SU-DHL-6 (cell line): ENCODE data around the gene RNF144A.

Experiments used
- H2AFZ ChIP-seq: fragments of 200-600 bp; sonication (generic); 2 replicates; pipeline ENCODE4 v1.6.1; 2014; ENCODE audit warnings: low read depth, mild to moderate bottlenecking, moderate library complexity, mixed read lengths, antibody characterized with exemption, low read length; ENCODE audit not compliant: severe bottlenecking
- H3F3A ChIP-seq: fragments of 200-600 bp; shearing (Covaris generic); 2 replicates; pipeline ENCODE4 v1.6.0; 2016; ENCODE audit warnings: antibody characterized with exemption, mild to moderate bottlenecking; ENCODE audit not compliant: insufficient read depth
- H3K27ac ChIP-seq: fragments of 200-600 bp; sonication (generic); 2 replicates; pipeline ENCODE4 v1.5.1; 2016; ENCODE audit warnings: low read depth, mild to moderate bottlenecking, low read length, moderate library complexity, mixed read lengths
- H3K27me3 ChIP-seq: fragments of 200-600 bp; sonication (generic), shearing (Covaris generic); 2 replicates; pipeline ENCODE4 v1.6.0; 2014; ENCODE audit warnings: mild to moderate bottlenecking, low read length
- H3K36me3 ChIP-seq: fragments of 200-600 bp; sonication (generic); 2 replicates; pipeline ENCODE4 v1.6.1; 2014; ENCODE audit warnings: mild to moderate bottlenecking, low read length, mixed read lengths
- H3K4me2 ChIP-seq: fragments of 300-600, 200-600 bp; shearing (Covaris generic), sonication (generic); 2 replicates; pipeline ENCODE4 v1.6.0; 2014; ENCODE audit warnings: low read length, low read depth, mild to moderate bottlenecking; ENCODE audit not compliant: poor library complexity, severe bottlenecking
- H3K4me3 ChIP-seq: fragments of 200-600 bp; sonication (generic); 2 replicates; pipeline ENCODE4 v1.5.1; 2014; ENCODE audit warnings: antibody characterized with exemption, low read length, mild to moderate bottlenecking, mixed read lengths; ENCODE audit not compliant: insufficient read depth, poor library complexity, severe bottlenecking
- H3K79me2 ChIP-seq: fragments of 200-600 bp; sonication (generic); 2 replicates; pipeline ENCODE4 v1.6.1; 2014; ENCODE audit warnings: mild to moderate bottlenecking, low read length, moderate library complexity; ENCODE audit not compliant: insufficient read depth
- H3K9ac ChIP-seq: fragments of 200-600 bp; sonication (generic); 2 replicates; pipeline ENCODE4 v1.7.0; 2014; ENCODE audit warnings: mild to moderate bottlenecking, low read length
- H3K9me2 ChIP-seq: fragments of 200-600 bp; sonication (generic); replicated peaks from 2 replicates; pipeline ENCODE4 v1.6.1; 2014; ENCODE audit warnings: low read length; ENCODE audit not compliant: insufficient read depth
- H3K9me3 ChIP-seq: fragments of 200-600 bp; sonication (generic); 2 replicates; pipeline ENCODE4 v1.6.1; 2014; ENCODE audit warnings: low read length, mixed read lengths; ENCODE audit not compliant: insufficient read depth
- H4K20me1 ChIP-seq: fragments of 200-600 bp; sonication (generic); 2 replicates; pipeline ENCODE4 v1.6.1; 2014; ENCODE audit warnings: low read depth, mild to moderate bottlenecking, antibody characterized with exemption, low read length, moderate library complexity, mixed read lengths
- EZH2phosphoT487 ChIP-seq: fragments of 200-600 bp; sonication (generic), shearing (Covaris generic); conservative IDR thresholded peaks from 2 replicates; pipeline ENCODE4 v1.6.1; 2018; ENCODE audit warnings: mild to moderate bottlenecking, antibody characterized with exemption, low read length, moderate library complexity, mixed read lengths
- TF ChIP-seq, protein P1 (sequence below): fragments of 200-600 bp; sonication (generic); IDR thresholded peaks from one replicate; pipeline ENCODE4 v1.5.1; 2017; ENCODE audit warnings: antibody characterized with exemption, mild to moderate bottlenecking, low read length, moderate library complexity; ENCODE audit not compliant: insufficient read depth, poor library complexity, severe bottlenecking

The RNF144A gene

GRCh38 chr2:7071154-7071553 is 153.9 kb downstream of the RNF144A start:
- Histone ChIP-seq H3K4me2 (no peak overlapping the region), H3K4me3 (no peak overlapping the region), H3K27ac (no peak overlapping the region), H3F3A (no peaks in the 10 kb centered on the region), H3K9me2 (no peaks in the 10 kb centered on the region), H3K9me3 (no peaks in the 10 kb centered on the region), H3K9ac (no peak overlapping the region), H3K79me2 (no peaks in the 10 kb centered on the region), H3K36me3 (no peaks in the 10 kb centered on the region), H3K27me3 (no peaks in the 10 kb centered on the region), H4K20me1 (no peaks in the 10 kb centered on the region), H2AFZ (no peak overlapping the region)
- TF ChIP-seq, protein P1, sequence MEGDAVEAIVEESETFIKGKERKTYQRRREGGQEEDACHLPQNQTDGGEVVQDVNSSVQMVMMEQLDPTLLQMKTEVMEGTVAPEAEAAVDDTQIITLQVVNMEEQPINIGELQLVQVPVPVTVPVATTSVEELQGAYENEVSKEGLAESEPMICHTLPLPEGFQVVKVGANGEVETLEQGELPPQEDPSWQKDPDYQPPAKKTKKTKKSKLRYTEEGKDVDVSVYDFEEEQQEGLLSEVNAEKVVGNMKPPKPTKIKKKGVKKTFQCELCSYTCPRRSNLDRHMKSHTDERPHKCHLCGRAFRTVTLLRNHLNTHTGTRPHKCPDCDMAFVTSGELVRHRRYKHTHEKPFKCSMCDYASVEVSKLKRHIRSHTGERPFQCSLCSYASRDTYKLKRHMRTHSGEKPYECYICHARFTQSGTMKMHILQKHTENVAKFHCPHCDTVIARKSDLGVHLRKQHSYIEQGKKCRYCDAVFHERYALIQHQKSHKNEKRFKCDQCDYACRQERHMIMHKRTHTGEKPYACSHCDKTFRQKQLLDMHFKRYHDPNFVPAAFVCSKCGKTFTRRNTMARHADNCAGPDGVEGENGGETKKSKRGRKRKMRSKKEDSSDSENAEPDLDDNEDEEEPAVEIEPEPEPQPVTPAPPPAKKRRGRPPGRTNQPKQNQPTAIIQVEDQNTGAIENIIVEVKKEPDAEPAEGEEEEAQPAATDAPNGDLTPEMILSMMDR, result no peak
- TF ChIP-seq EZH2phosphoT487, result no peak

DNA sequence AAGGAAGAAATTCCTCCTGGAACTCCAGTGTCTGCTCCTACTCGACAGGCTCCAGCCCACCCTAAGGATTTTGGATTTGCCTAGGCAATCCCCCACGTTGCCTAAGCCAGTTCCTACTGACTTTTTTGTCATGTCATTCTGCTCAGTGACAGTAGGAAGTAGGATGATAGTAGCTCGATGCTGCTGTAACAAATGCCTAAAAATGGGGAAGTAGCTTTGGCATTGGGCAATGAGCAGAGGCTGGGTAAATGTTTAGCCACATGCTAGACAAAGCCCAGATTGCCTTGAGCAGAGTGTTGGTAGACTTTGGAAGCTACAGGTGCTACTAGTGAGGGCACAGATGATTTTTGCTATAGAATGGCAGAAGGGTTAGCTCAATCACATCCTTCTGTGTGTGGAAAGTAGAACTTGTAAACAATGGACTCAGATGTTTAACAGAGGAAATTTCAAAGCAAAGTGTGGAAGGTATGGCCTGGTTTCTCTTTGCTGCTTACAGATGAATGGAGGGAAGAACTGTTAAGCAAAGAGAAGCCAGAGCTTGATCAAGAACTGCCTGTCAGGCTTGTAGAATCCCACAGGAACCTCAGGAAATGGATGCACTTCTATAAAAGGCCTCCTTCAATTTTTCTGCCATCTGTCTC is 154.8 kb downstream of the RNF144A start:
- Histone ChIP-seq H2AFZ (peak overlapping the region; percentile 57), H3K4me3 (no peak overlapping the region), H3K4me2 (no peak overlapping the region), H3K9ac (no peak overlapping the region), H3K36me3 (no peaks in the 10 kb centered on the region), H3K27me3 (no peaks in the 10 kb centered on the region), H3K9me2 (no peaks in the 10 kb centered on the region), H3K79me2 (no peaks in the 10 kb centered on the region), H3F3A (no peaks in the 10 kb centered on the region), H3K9me3 (no peaks in the 10 kb centered on the region), H3K27ac (no peak overlapping the region), H4K20me1 (no peaks in the 10 kb centered on the region)
- TF ChIP-seq, protein P1, result no peak
- no peak for TF ChIP-seq EZH2phosphoT487

- TF ChIP-seq, protein P1, result no peak
- no peak for TF ChIP-seq EZH2phosphoT487
- no peaks in the 10 kb centered on the region for H3K36me3 ChIP-seq
- no peak overlapping the region for H2AFZ ChIP-seq
- no peaks in the 10 kb centered on the region for H3K9me2 ChIP-seq
- H3K4me2 ChIP-seq, result no peak overlapping the region
- H3K79me2 ChIP-seq, result no peaks in the 10 kb centered on the region
- H3K9me3 ChIP-seq, result no peaks in the 10 kb centered on the region
- H3F3A ChIP-seq, result no peaks in the 10 kb centered on the region
- no peak overlapping the region for H3K9ac ChIP-seq
- no peaks in the 10 kb centered on the region for H3K27me3 ChIP-seq
- no peaks in the 10 kb centered on the region for H4K20me1 ChIP-seq
- H3K27ac ChIP-seq, result no peak overlapping the region
- no peak overlapping the region for H3K4me3 ChIP-seq
Measured at GRCh38 chr2:7073901-7074300, 156.7 kb downstream of the RNF144A start.
